KOPT-K1 (cell line): ENCODE results near the gene DRD3.

ENCODE experiments used
- H3K27ac ChIP-seq: fragments of 200-600 bp; sonication (generic); 2 replicates; pipeline ENCODE4 v1.5.1; 2016; ENCODE audit warnings: antibody characterized with exemption, mild to moderate bottlenecking, low read depth, low read length; ENCODE audit not compliant: poor library complexity, severe bottlenecking
- H3K36me3 ChIP-seq: fragments of 200-600 bp; sonication (generic); 2 replicates; pipeline ENCODE4 v1.5.1; 2017; ENCODE audit warnings: antibody characterized with exemption, mild to moderate bottlenecking, low read length, moderate library complexity; ENCODE audit not compliant: insufficient read depth
- H3K9me3 ChIP-seq: fragments of 200-600 bp; sonication (generic); 2 replicates; pipeline ENCODE4 v1.5.1; 2017; ENCODE audit warnings: antibody characterized with exemption, low read length, mild to moderate bottlenecking; ENCODE audit not compliant: insufficient read depth, poor library complexity, severe bottlenecking

The DRD3 gene

DNA sequence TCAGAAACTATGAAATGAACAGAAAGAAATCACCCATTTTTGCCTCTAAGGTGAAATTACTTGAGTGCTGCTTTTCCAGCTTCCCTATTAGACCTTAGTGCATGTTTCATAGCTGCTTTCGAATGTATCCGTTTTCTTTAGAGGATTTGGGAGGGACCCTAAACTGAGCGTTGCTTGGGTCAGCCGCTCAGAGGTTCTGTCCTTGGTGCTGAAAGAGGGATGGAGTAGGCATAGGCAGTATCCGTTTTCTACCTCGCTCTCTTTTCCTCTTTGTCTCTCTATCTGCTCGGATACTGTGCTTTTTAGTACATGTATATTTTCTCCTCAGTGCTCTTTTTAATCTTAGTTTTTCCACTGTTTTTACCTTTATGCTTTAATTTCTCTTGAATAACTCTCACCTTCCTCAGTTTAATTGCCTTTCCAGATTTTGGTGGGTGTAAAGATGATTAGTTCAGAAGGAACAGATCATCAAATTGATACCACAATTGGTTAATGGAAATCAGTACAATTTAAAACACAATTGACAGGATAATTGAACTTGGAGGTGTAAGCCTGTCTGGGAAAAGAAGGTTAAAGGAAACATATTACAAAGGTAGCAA lies at the start of gene DRD3:
TSS of gene DRD3 (minus strand) at position 283 of the 599 bp plus-strand sequence. CDS start 7,060 bp downstream, outside the sequence.
- Histone ChIP-seq H3K27ac (no peak within 1 kb of the TSS), H3K36me3 (no peaks in the 10 kb centered on the region), H3K9me3 (no peaks in the 10 kb centered on the region)

DNA sequence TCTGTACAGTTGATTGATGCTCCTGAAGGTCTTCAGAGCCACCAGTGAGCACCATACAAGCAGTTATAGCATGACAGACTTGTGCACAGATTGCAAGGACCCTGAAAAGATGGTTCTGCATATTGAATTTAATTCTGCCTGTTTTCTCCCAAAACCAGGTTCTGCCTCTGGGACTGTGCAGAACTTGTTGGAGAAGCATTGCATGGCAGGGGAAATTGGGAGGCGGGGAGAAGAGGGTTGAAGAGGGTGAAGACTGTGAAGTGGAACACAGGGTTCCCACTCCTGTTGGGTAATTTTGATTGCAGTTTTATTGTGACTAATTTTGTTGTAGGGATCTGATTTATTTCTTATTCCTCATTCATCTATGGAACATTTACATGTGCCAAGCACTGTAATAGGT lies 48.2 kb upstream of the DRD3 start:
- no peak overlapping the region for H3K27ac ChIP-seq
- H3K9me3 ChIP-seq, result peaks cover 17% of the 10 kb centered on the region
- H3K36me3 ChIP-seq, result no peaks in the 10 kb centered on the region

DNA sequence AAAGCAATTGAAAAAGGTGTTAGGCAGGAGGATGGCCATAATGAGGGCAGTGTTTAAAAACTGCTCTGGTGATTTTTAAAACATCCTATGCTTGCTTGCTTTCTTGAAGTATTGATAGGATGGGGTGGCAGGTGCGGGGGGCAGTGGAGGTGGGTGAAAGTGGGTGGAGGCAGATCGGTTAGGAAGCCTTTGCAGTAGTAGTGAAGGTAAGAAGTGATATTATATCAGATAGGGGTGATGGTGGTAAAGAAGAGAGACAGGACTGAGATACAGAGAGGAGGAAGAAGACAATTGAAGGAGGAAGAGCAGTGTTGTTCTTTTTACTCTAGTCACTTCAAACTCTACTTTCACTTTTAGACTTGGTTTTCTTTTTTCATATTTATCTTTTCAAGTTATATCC lies 47.5 kb upstream of the DRD3 start:
- no peak overlapping the region for H3K27ac ChIP-seq
- H3K36me3 ChIP-seq, result no peaks in the 10 kb centered on the region
- H3K9me3 ChIP-seq, result peaks cover 17% of the 10 kb centered on the region

GRCh38 chr3:114223143-114223542 lies 44.3 kb upstream of the DRD3 start:
- peaks cover 17% of the 10 kb centered on the region for H3K9me3 ChIP-seq
- no peaks in the 10 kb centered on the region for H3K36me3 ChIP-seq
- no peak overlapping the region for H3K27ac ChIP-seq

- Histone ChIP-seq H3K36me3 (no peaks in the 10 kb centered on the region), H3K9me3 (peaks cover 17% of the 10 kb centered on the region), H3K27ac (no peak overlapping the region)
Observed at GRCh38 chr3:114221881-114222264, 43.0 kb upstream of the DRD3 start.

GRCh38 chr3:114221165-114221880 lies 42.5 kb upstream of the DRD3 start:
- H3K27ac ChIP-seq, result no peak overlapping the region
- H3K36me3 ChIP-seq, result no peaks in the 10 kb centered on the region
- H3K9me3 ChIP-seq, result peaks cover 17% of the 10 kb centered on the region

DNA sequence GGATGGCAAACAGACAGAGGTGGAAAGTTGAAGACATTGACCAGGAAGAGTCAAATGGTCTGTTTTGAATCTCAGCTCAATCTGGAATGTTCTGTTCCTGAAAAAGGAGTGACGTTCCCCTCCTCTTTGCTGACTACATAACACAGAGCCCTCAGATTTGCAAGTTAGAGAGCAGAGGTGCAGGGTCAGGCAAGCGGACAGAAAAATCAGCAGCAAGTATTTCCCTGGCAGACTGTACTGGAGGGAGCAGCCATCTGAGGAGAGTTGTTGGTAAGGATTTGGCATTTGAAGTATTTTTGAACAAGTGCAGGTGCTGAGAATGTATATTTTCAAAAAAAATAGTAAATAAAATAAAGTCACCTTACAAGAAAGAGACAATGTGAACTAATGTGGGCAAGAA lies 40.9 kb upstream of the DRD3 start:
- Histone ChIP-seq H3K36me3 (no peaks in the 10 kb centered on the region), H3K9me3 (peaks cover 5% of the 10 kb centered on the region)

GRCh38 chr3:114218578-114219185 lies 39.8 kb upstream of the DRD3 start:
- no peaks in the 10 kb centered on the region for H3K36me3 ChIP-seq

More for the DNA sequence above, 40.9 kb upstream of the DRD3 start:
- H3K27ac ChIP-seq, result no peak overlapping the region

DNA sequence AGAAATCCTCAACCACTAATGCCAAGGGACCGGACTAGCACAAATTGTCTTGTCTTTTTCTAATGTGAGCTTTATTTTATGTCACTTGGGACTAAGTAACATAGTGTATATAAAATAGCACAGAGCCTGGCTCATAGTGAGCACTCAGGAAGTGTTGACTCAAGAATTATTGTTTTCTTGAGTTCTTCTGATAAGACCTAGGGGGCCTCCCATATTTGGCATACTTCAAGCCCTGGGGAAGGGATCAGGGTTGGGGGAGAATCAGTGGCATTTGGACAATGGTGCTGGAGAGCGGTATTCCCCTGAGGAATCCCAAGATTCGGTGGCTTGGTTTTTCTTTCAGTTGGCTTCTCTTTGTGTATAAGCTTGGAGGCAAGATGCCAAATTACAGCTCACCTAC lies 39.2 kb upstream of the DRD3 start:
- Histone ChIP-seq H3K36me3 (no peaks in the 10 kb centered on the region), H3K9me3 (no peaks in the 10 kb centered on the region), H3K27ac (no peak overlapping the region)

More at GRCh38 chr3:114218578-114219185, 39.8 kb upstream of the DRD3 start:
- Histone ChIP-seq H3K27ac (no peak overlapping the region), H3K9me3 (no peaks in the 10 kb centered on the region)

DNA sequence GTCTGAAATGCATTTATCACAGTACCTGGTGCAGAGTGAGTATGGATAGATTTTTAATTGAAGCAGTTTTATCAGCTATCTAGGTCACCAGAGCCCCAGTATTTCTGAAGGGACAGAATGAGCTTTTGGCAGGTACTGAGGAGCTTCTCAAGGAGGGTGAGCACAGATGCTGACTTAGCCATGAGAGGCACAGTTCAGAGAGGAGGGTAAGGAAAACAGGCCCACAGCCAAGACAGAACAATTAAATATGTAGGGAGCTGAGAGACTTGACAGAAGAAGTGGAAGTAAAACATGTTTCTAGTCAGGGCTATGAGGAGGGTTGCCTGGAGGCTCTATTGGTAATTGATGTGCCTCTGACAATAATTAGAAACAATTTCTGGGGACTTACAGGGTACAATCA lies 38.4 kb upstream of the DRD3 start:
- Histone ChIP-seq H3K27ac (no peak overlapping the region), H3K36me3 (no peaks in the 10 kb centered on the region), H3K9me3 (no peaks in the 10 kb centered on the region)

GRCh38 chr3:114216186-114216970 lies 37.5 kb upstream of the DRD3 start:
- Histone ChIP-seq H3K27ac (no peak overlapping the region), H3K9me3 (no peaks in the 10 kb centered on the region), H3K36me3 (no peaks in the 10 kb centered on the region)

GRCh38 chr3:114214542-114215341 lies 35.9 kb upstream of the DRD3 start:
- no peaks in the 10 kb centered on the region for H3K9me3 ChIP-seq
- no peaks in the 10 kb centered on the region for H3K36me3 ChIP-seq
- no peak overlapping the region for H3K27ac ChIP-seq

DNA sequence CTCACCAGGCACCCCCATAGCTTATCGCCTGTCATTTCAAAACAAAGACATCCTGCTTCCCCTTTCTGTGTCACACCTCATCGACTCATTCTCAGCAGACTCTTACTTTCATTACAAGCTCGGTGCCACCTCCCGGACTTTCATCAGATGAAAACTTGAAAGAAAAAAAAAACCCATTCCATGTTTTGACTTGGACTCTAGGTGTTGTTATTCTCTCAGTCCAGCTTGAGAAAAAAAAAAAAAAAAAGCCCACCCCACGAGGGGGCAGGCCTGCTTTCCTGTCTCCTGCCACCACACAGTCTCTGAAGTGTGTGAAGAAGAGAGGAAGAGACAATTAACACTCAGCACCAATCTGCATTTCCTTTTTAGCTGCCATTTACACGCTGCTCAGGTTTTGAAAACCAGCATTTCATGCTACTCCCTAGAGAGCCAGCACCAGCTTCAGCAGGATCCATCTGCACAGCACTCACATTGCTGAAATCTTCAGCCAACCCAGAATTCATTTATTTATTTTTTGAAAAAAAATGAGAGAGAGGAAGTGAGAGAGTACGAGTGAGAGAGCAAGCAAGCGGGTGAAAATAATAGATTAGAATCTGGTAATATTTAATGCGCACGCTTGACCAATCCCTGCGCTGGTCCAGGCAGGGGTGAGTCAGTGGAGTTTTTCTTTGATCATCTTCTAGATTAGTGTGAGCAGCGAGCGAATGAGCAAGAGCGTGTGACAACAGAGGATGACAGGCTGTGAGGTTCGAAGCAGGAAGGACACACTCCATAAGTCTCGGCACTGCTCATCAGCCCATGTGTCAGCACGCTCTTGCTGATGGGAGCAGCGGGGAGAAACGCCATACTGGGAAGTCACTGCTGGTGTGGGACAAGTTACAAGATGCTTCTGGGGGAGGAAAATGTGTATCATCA lies 35.0 kb upstream of the DRD3 start:
- no peak overlapping the region for H3K27ac ChIP-seq
- H3K9me3 ChIP-seq, result no peaks in the 10 kb centered on the region
- no peaks in the 10 kb centered on the region for H3K36me3 ChIP-seq

GRCh38 chr3:114213292-114213626 lies 34.4 kb upstream of the DRD3 start:
- Histone ChIP-seq H3K27ac (no peak overlapping the region), H3K36me3 (no peaks in the 10 kb centered on the region)

More at GRCh38 chr3:114213292-114213626, 34.4 kb upstream of the DRD3 start:
- H3K9me3 ChIP-seq, result no peaks in the 10 kb centered on the region
